Epithelial cell of esophagus (primary cell): ENCODE results near the gene B4GALT2.

Experiments
- DNase-seq: peaks from one replicate; pipeline ENCODE4 v3.0.0; 2010; ENCODE audit warnings: low read depth
- H3K4me3 ChIP-seq: 2 replicates; pipeline ENCODE4 v1.5.1; 2011; ENCODE audit warnings: mild to moderate bottlenecking, low read length, control low read depth
- CTCF ChIP-seq: IDR thresholded peaks from 2 replicates; pipeline ENCODE4 v1.5.1; 2011; ENCODE audit warnings: low read depth, mild to moderate bottlenecking, low read length, control low read depth, inconsistent platforms; ENCODE audit not compliant: insufficient read depth; ENCODE audit errors: missing control alignments

B4GALT2 gene

GRCh38 chr1:43954036-43954435 is 25.0 kb upstream of the B4GALT2 start:
- DNase-seq, result no peak
- H3K4me3 ChIP-seq, result no peak overlapping the region
- no peak for TF ChIP-seq CTCF

GRCh38 chr1:43956234-43956633 is 22.8 kb upstream of the B4GALT2 start:
- H3K4me3 ChIP-seq, result no peak overlapping the region
- DNase-seq, result no peak
- TF ChIP-seq CTCF, result no peak

GRCh38 chr1:43957407-43958040 is 21.5 kb upstream of the B4GALT2 start:
- DNase-seq, result peak; percentile 72
- TF ChIP-seq CTCF, result no peak
- no peak overlapping the region for H3K4me3 ChIP-seq

- no peak for DNase-seq
- no peak for TF ChIP-seq CTCF
- H3K4me3 ChIP-seq, result no peak overlapping the region
Measured at GRCh38 chr1:43958351-43959255, 20.4 kb upstream of the B4GALT2 start.

GRCh38 chr1:43960798-43961197 is 18.2 kb upstream of the B4GALT2 start:
- H3K4me3 ChIP-seq, result no peak overlapping the region
- TF ChIP-seq CTCF, result no peak
- DNase-seq, result no peak

GRCh38 chr1:43961692-43962091 is 17.3 kb upstream of the B4GALT2 start:
- no peak for TF ChIP-seq CTCF
- no peak for DNase-seq

GRCh38 chr1:43962324-43962723 is 16.7 kb upstream of the B4GALT2 start:
- TF ChIP-seq CTCF, result no peak
- no peak for DNase-seq
- no peak overlapping the region for H3K4me3 ChIP-seq

More at GRCh38 chr1:43961692-43962091, 17.3 kb upstream of the B4GALT2 start:
- no peak overlapping the region for H3K4me3 ChIP-seq
